Fibroblast of lung (primary cell): ENCODE measurements around the gene GRIA2. TPM values are rescaled to one million over a fixed set of nuclear protein-coding genes. Genes with fewer than 3 reads are reported as not detected.

Source experiments
- DNase-seq, 2 donors: peaks; one replicate each; pipeline versions ENCODE4 v3.0.0 to v3.0.0-alpha.2; 2010; ENCODE audit warnings: low read depth in 2 of 2
- H2AFZ ChIP-seq: 2 replicates; pipeline ENCODE4 v1.5.1; 2012; ENCODE audit warnings: low read length, control low read depth, inconsistent platforms
- H3K27ac ChIP-seq: 2 replicates; pipeline ENCODE4 v1.5.1; 2011; ENCODE audit warnings: low read length, control low read depth; ENCODE audit not compliant: insufficient read depth
- H3K27me3 ChIP-seq: 2 replicates; pipeline ENCODE4 v1.5.1; 2011; ENCODE audit warnings: mild to moderate bottlenecking, low read length; ENCODE audit not compliant: control insufficient read depth, insufficient read depth
- H3K36me3 ChIP-seq: 2 replicates; pipeline ENCODE4 v1.5.1; 2011; ENCODE audit warnings: low read length; ENCODE audit not compliant: control insufficient read depth, insufficient read depth
- H3K4me1 ChIP-seq: 2 replicates; pipeline ENCODE4 v1.5.1; 2011; ENCODE audit warnings: low read length; ENCODE audit not compliant: control insufficient read depth, insufficient read depth; ENCODE audit errors: extremely low read depth
- H3K4me2 ChIP-seq: 2 replicates; pipeline ENCODE4 v1.5.1; 2011; ENCODE audit warnings: low read length, control low read depth; ENCODE audit not compliant: insufficient read depth; ENCODE audit errors: extremely low read depth
- H3K4me3 ChIP-seq, 4 experiments: fragments of 200-600 bp in 1 of 4; sonication (generic) in 1 of 4; replicated peaks in 1 of 4; 2 replicates each; pipeline ENCODE4 v1.5.1; 2011 to 2016; ENCODE audit warnings: low read length in 4 of 4, low read depth in 3 of 4, mild to moderate bottlenecking in 3 of 4, control low read depth in 2 of 4, inconsistent platforms in 1 of 4, mixed read lengths in 1 of 4; ENCODE audit not compliant: insufficient read depth in 1 of 4; ENCODE audit errors: control extremely low read depth in 1 of 4
- H3K79me2 ChIP-seq: 2 replicates; pipeline ENCODE4 v1.5.1; 2012; ENCODE audit warnings: mild to moderate bottlenecking, low read length, inconsistent platforms; ENCODE audit not compliant: control insufficient read depth, insufficient read depth
- H3K9ac ChIP-seq: 2 replicates; pipeline ENCODE4 v1.5.1; 2011; ENCODE audit warnings: mild to moderate bottlenecking, low read length, control low read depth; ENCODE audit not compliant: insufficient read depth
- H3K9me3 ChIP-seq: 2 replicates; pipeline ENCODE4 v1.5.1; 2012; ENCODE audit warnings: low read depth, low read length; ENCODE audit not compliant: control insufficient read depth, insufficient read depth
- H4K20me1 ChIP-seq: 2 replicates; pipeline ENCODE4 v1.5.1; 2011; ENCODE audit warnings: low read length; ENCODE audit not compliant: control insufficient read depth, insufficient read depth; ENCODE audit errors: extremely low read depth
- EZH2 ChIP-seq: IDR thresholded peaks from 2 replicates; pipeline ENCODE4 v1.5.1; 2012; ENCODE audit warnings: low read length, control low read depth, mild to moderate bottlenecking; ENCODE audit errors: missing control alignments
- polyA plus RNA-seq, 2 donors: library from polyadenylated mRNA; depleted of rRNA in 1 of 2; stranded (reverse) in 1 of 2; unstranded in 1 of 2; fragments of >200 nt; gene quantifications; 2 replicates each; pipeline ENCODE4 v1.2.1, GENCODE V29; 2011 to 2012; ENCODE audit warnings: missing spikeins in 1 of 2
- total RNA-seq: library from RNA; depleted of rRNA; stranded (reverse); fragments of >200 nt; gene quantifications from 2 replicates; pipeline ENCODE4 v1.2.1, GENCODE V29; 2014
- TF ChIP-seq, protein P1 (sequence below), 2 donors: IDR thresholded peaks in 1 of 2; conservative IDR thresholded peaks in 1 of 2; 1 replicate in 1 of 2; 2 replicates in 1 of 2; pipeline ENCODE4 v1.5.1; 2011 to 2012; ENCODE audit warnings: low read length in 2 of 2, control low read depth in 1 of 2, inconsistent platforms in 1 of 2, low read depth in 1 of 2, mild to moderate bottlenecking in 1 of 2

Gene GRIA2
- total and polyA plus RNA-seq, 2 donors (not counting 1 experiment from before 2014, with no cell fraction given): 0.17 TPM; not detected in 1

DNA sequence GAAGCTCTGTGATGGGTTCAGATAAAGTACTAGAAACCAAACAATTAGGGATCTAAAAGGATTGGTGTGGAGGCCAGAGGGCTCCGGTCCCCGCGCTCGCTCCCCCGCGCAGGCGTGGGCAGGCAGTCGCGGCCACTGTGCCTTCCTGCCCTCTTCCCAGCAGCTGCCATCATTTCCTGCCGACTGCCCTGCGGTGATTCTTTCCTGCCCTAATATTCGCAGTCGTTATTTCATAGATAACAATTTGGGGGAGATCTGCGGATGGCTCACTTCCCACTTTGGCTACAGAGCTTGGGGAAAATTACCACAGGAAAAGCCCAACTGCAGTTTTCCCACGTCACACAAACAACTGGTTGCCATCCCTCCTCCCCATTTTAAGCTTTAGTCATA, 2.2 kb downstream of the GRIA2 start:
- H3K27ac ChIP-seq: no peak overlapping the region

DNA sequence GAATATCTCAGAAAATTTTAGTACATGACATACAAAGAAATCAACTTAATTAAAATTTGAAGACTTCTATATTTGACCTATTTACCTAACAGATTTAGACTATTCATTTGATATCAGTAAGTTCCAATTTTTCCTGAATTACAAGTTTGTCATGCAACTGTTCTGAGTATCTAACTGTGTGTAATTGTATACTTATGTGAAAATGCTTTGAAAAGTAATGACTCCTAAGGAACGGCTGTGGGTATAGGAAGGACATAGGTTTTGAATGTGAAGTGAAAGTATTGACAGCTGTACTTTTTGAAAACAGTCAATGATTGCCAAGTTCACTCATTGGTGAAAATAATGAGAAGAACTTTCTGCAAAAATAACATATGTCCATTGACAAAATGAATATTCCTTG, 2.9 kb downstream of the GRIA2 start:
- peaks cover 26% of the 10 kb centered on the region for H3K27me3 ChIP-seq
- no peak for TF ChIP-seq EZH2
- TF ChIP-seq, protein P1, sequence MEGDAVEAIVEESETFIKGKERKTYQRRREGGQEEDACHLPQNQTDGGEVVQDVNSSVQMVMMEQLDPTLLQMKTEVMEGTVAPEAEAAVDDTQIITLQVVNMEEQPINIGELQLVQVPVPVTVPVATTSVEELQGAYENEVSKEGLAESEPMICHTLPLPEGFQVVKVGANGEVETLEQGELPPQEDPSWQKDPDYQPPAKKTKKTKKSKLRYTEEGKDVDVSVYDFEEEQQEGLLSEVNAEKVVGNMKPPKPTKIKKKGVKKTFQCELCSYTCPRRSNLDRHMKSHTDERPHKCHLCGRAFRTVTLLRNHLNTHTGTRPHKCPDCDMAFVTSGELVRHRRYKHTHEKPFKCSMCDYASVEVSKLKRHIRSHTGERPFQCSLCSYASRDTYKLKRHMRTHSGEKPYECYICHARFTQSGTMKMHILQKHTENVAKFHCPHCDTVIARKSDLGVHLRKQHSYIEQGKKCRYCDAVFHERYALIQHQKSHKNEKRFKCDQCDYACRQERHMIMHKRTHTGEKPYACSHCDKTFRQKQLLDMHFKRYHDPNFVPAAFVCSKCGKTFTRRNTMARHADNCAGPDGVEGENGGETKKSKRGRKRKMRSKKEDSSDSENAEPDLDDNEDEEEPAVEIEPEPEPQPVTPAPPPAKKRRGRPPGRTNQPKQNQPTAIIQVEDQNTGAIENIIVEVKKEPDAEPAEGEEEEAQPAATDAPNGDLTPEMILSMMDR (conservative IDR thresholded peaks at IDR 0.05 in 1 of 2, IDR thresholded peaks at IDR 0.05 in 1 of 2; ENCODE audit: low read depth in 1 of 2, low read length in 2 of 2): no peak
- H3K79me2 ChIP-seq: no peaks in the 10 kb centered on the region

More for the DNA sequence above, 2.2 kb downstream of the GRIA2 start:
- Histone ChIP-seq H3K4me2 (peak overlapping the region; percentile 52), H4K20me1 (no peaks in the 10 kb centered on the region), H2AFZ (no peak overlapping the region), H3K27me3 (peaks cover 26% of the 10 kb centered on the region), H3K9me3 (no peaks in the 10 kb centered on the region), H3K4me3 (peak overlapping the region; percentile 5 to 59 (median 35)), H3K4me1 (no peaks in the 10 kb centered on the region), H3K36me3 (no peaks in the 10 kb centered on the region), H3K79me2 (no peaks in the 10 kb centered on the region), H3K9ac (no peak overlapping the region)
- no peak for TF ChIP-seq EZH2
- TF ChIP-seq, protein P1 (conservative IDR thresholded peaks at IDR 0.05 in 1 of 2, IDR thresholded peaks at IDR 0.05 in 1 of 2; ENCODE audit: low read depth in 1 of 2, low read length in 2 of 2): no peak
- DNase-seq: peak in 1 of 2 donors; percentile 18

DNA sequence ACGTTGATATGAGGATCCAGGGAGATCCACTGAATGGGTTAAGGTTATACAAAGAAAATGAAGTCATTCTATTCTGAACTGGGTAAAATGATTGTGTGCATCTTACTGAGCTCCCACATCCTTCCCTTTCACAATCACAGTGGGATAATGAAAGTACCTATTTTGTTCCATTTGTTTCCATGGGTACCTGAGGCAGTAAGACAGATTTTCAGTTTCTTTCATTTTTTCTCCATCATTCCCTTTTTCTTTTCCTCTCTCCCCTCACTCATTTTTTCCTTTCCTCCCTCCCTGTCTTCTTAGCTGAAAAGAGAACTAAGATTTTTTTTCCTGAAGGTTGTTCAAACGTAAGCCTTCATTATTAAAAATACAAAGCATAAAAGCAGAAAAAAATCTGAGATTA, 4.6 kb downstream of the GRIA2 start:
- no peak overlapping the region for H3K4me3 ChIP-seq
- no peaks in the 10 kb centered on the region for H4K20me1 ChIP-seq
- no peaks in the 10 kb centered on the region for H3K79me2 ChIP-seq
- TF ChIP-seq, protein P1 (conservative IDR thresholded peaks at IDR 0.05 in 1 of 2, IDR thresholded peaks at IDR 0.05 in 1 of 2; ENCODE audit: low read depth in 1 of 2, low read length in 2 of 2): no peak
- no peak overlapping the region for H2AFZ ChIP-seq
- no peak for DNase-seq
- no peaks in the 10 kb centered on the region for H3K36me3 ChIP-seq
- no peak overlapping the region for H3K9ac ChIP-seq
- H3K4me1 ChIP-seq: no peaks in the 10 kb centered on the region
- H3K4me2 ChIP-seq: no peak overlapping the region
- no peak overlapping the region for H3K27ac ChIP-seq
- peaks cover 24% of the 10 kb centered on the region for H3K27me3 ChIP-seq
- no peaks in the 10 kb centered on the region for H3K9me3 ChIP-seq

More for the DNA sequence above, 2.9 kb downstream of the GRIA2 start:
- Histone ChIP-seq H4K20me1 (no peaks in the 10 kb centered on the region), H3K36me3 (no peaks in the 10 kb centered on the region), H3K4me2 (no peak overlapping the region), H2AFZ (no peak overlapping the region), H3K9ac (no peak overlapping the region), H3K27ac (no peak overlapping the region), H3K9me3 (no peaks in the 10 kb centered on the region), H3K4me3 (no peak overlapping the region), H3K4me1 (no peaks in the 10 kb centered on the region)
- no peak for DNase-seq
